B cell (primary cell): ENCODE measurements around the gene CASTOR2. TPM values are rescaled to one million over a fixed set of nuclear protein-coding genes. Genes with fewer than 3 reads are reported as not detected.

ENCODE experiments used
- ATAC-seq: fragments of 200-7000 bp; cut with Tn5 transposase; one replicate; pipeline ENCODE4 v1.10.0; 2021; ENCODE audit warnings: low read depth, mild to moderate bottlenecking, moderate number of reproducible peaks, moderate library complexity
- CTCF ChIA-PET: fragments of 350-600 bp; sonication (Branson Sonifier 250); formaldehyde crosslinking; loops from one replicate; lab custom pipeline; 2021; ENCODE audit warnings: antibody characterized with exemption, inconsistent platforms; lab: Charles Lee
- POLR2A ChIA-PET: fragments of 350-600 bp; sonication (Branson Sonifier 250); formaldehyde crosslinking; loops from one replicate; lab custom pipeline; 2021; ENCODE audit warnings: antibody characterized with exemption; lab: Charles Lee
- DNase-seq: peaks from one replicate; pipeline ENCODE4 v3.0.0; 2013
- H2AFZ ChIP-seq: 2 replicates; pipeline ENCODE4 v1.6.1; 2012; ENCODE audit warnings: mild to moderate bottlenecking, low read depth, low read length; ENCODE audit not compliant: insufficient read depth, poor library complexity, severe bottlenecking
- H3K27ac ChIP-seq, 2 donors: 1 replicate in 1 of 2; 2 replicates in 1 of 2; pipeline ENCODE4 v1.5.1; 2012 to 2013; ENCODE audit warnings: low read length in 2 of 2, mild to moderate bottlenecking in 2 of 2, moderate library complexity in 1 of 2
- H3K27me3 ChIP-seq, 4 experiments: fragments of 200-600 bp in 1 of 4; sonication (generic) in 1 of 4; replicated peaks in 1 of 4; 1 replicate in 2 of 4; 2 replicates in 2 of 4; pipeline versions ENCODE4 v1.6.1 to v1.7.0; 2013 to 2016; ENCODE audit warnings: low read length in 3 of 4, mild to moderate bottlenecking in 2 of 4, mixed read lengths in 1 of 4, moderate library complexity in 1 of 4; ENCODE audit not compliant: insufficient read depth in 4 of 4, control insufficient read depth in 3 of 4; ENCODE audit errors: control extremely low read depth in 1 of 4
- H3K36me3 ChIP-seq, 2 experiments: replicated peaks in 1 of 2; 1 replicate in 1 of 2; 2 replicates in 1 of 2; pipeline versions ENCODE4 v1.6.1 to v1.7.1; 2013; ENCODE audit warnings: low read length in 1 of 2; ENCODE audit not compliant: insufficient read depth in 2 of 2, control insufficient read depth in 1 of 2; ENCODE audit errors: control extremely low read depth in 1 of 2, extremely low read depth in 1 of 2
- H3K4me1 ChIP-seq, 2 donors: fragments of 200-600 bp in 1 of 2; sonication (generic) in 1 of 2; 1 replicate in 1 of 2; 2 replicates in 1 of 2; pipeline versions ENCODE4 v1.5.1 to v1.6.1; 2013 to 2017; ENCODE audit warnings: low read length in 2 of 2; ENCODE audit not compliant: control insufficient read depth in 2 of 2, insufficient read depth in 2 of 2
- H3K4me2 ChIP-seq: replicated peaks from 2 replicates; pipeline ENCODE3; 2012; ENCODE audit warnings: mild to moderate bottlenecking, low read depth, low read length; ENCODE audit not compliant: poor library complexity, severe bottlenecking
- H3K4me3 ChIP-seq, 5 experiments: fragments of 200-600 bp in 1 of 5; sonication (generic) in 1 of 5; 1 replicate in 3 of 5; 2 replicates in 2 of 5; pipeline versions ENCODE4 v1.5.1 to v1.7.0; 2011 to 2016; ENCODE audit warnings: low read length in 4 of 5, mild to moderate bottlenecking in 4 of 5, low read depth in 2 of 5, control low read depth in 1 of 5, moderate library complexity in 1 of 5; ENCODE audit not compliant: insufficient read depth in 1 of 5; ENCODE audit errors: control extremely low read depth in 1 of 5, extremely low read depth in 1 of 5
- H3K79me2 ChIP-seq: fragments of 200-600 bp; sonication (generic); one replicate; pipeline ENCODE4 v1.6.0; 2016; ENCODE audit warnings: low read length; ENCODE audit not compliant: control insufficient read depth, insufficient read depth
- H3K9ac ChIP-seq: fragments of 200-600 bp; sonication (generic); 2 replicates; pipeline ENCODE4 v1.6.1; 2017; ENCODE audit warnings: mild to moderate bottlenecking, low read length, moderate library complexity
- H3K9me3 ChIP-seq, 3 donors: one replicate each; pipeline versions ENCODE4 v1.6.1 to v1.7.1; 2013; ENCODE audit warnings: low read length in 2 of 3; ENCODE audit not compliant: control insufficient read depth in 2 of 3, insufficient read depth in 1 of 3; ENCODE audit errors: control extremely low read depth in 1 of 3
- H4K20me1 ChIP-seq: 2 replicates; pipeline ENCODE4 v1.6.0; 2012; ENCODE audit warnings: mild to moderate bottlenecking, low read length; ENCODE audit not compliant: insufficient read depth, control insufficient read depth, poor library complexity, severe bottlenecking
- H3K27ac Mint-ChIP-seq: one replicate; pipeline ENCODE4 v1.8.0; 2021; ENCODE audit warnings: mixed read lengths
- H3K27me3 Mint-ChIP-seq: one replicate; pipeline ENCODE4 v1.8.0; 2021; ENCODE audit warnings: mixed read lengths
- H3K4me1 Mint-ChIP-seq: one replicate; pipeline ENCODE4 v1.8.0; 2021; ENCODE audit warnings: mixed read lengths
- H3K4me3 Mint-ChIP-seq: one replicate; pipeline ENCODE4 v1.8.0; 2021; ENCODE audit warnings: mixed read lengths
- H3K9me3 Mint-ChIP-seq: one replicate; pipeline ENCODE4 v1.8.0; 2022; ENCODE audit warnings: mixed read lengths; ENCODE audit not compliant: insufficient read depth
- EZH2 ChIP-seq: IDR thresholded peaks from 2 replicates; pipeline ENCODE4 v1.6.1; 2012; ENCODE audit warnings: borderline replicate concordance, low read depth, mild to moderate bottlenecking, moderate library complexity, low read length; ENCODE audit not compliant: insufficient read depth, poor library complexity, severe bottlenecking
- WGBS: methylation state at CpG from one replicate; pipeline ENCODE4 v1.1.5; 2013; ENCODE audit warnings: missing lambda C conversion rate; ENCODE audit not compliant: insufficient coverage; 5-methylcytosine and 5-hydroxymethylcytosine counted together
- intact Hi-C: fragments of 100-400 bp; cut with micrococcal nuclease; formaldehyde crosslinking; loops from one replicate; pipeline ENCODE4 v1.10.0; 2022
- polyA plus RNA-seq: library from polyadenylated mRNA; depleted of rRNA; stranded (reverse); fragments of >200 nt; gene quantifications from 2 replicates; pipeline ENCODE4 v1.2.3, GENCODE V29; 2012
- total RNA-seq, 2 donors: library from RNA; stranded (reverse); fragments of 120-200 nt in 1 of 2; gene quantifications; 1 replicate in 1 of 2; 2 replicates in 1 of 2; pipeline versions ENCODE4 v1.2.3 to v1.2.4, GENCODE V29; 2013 to 2022
- TF ChIP-seq, protein P1 (sequence below): fragments of 200-600 bp; IDR thresholded peaks from one replicate; pipeline ENCODE4 v1.8.0; 2022; ENCODE audit warnings: antibody characterized with exemption, mild to moderate bottlenecking

The CASTOR2 gene
- total and polyA plus RNA-seq, 2 donors (not counting 1 experiment from before 2014, with no cell fraction given), result 1.8 to 5.1 TPM

DNA sequence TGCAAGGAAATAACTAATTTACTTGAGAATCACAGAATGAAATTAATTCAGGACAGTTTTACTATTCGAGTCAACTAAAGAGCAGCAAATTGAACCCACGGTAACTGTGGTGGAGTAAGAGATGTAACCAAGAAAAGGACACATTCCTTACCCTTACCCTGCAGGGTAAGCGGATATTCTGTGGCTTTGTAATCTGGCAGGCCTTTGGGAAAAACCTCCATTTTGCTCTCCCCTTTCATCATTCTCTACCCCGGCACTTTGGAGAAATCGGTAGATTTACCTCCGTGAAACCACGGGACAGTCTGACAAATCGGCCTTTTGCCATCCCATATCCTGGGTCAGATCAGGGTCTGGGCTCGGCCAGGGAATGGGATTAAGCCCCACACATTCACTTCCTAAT, 90.7 kb downstream of the CASTOR2 start:
- no peaks in the 10 kb centered on the region for H3K9me3 Mint-ChIP-seq
- ChIA-PET CTCF (no interaction called here), POLR2A (no interaction called here)
- H3K4me3 ChIP-seq, result no peak overlapping the region
- no peak overlapping the region for H3K4me2 ChIP-seq
- no peaks in the 10 kb centered on the region for H3K4me1 Mint-ChIP-seq
- WGBS, result 92% methylated on average over 7 of the region's 9 CpGs
- no peaks in the 10 kb centered on the region for H3K4me1 ChIP-seq
- no peak overlapping the region for H3K9ac ChIP-seq
- H3K27me3 ChIP-seq, result no peaks in the 10 kb centered on the region
- peaks cover 3 to 70% of the 10 kb centered on the region in 2 experiments for H3K36me3 ChIP-seq
- no peaks in the 10 kb centered on the region for H3K79me2 ChIP-seq
- DNase-seq (no peak), ATAC-seq (no peak)
- intact Hi-C loops, result no loop called here
- no peaks in the 10 kb centered on the region for H3K27me3 Mint-ChIP-seq
- TF ChIP-seq, protein P1, sequence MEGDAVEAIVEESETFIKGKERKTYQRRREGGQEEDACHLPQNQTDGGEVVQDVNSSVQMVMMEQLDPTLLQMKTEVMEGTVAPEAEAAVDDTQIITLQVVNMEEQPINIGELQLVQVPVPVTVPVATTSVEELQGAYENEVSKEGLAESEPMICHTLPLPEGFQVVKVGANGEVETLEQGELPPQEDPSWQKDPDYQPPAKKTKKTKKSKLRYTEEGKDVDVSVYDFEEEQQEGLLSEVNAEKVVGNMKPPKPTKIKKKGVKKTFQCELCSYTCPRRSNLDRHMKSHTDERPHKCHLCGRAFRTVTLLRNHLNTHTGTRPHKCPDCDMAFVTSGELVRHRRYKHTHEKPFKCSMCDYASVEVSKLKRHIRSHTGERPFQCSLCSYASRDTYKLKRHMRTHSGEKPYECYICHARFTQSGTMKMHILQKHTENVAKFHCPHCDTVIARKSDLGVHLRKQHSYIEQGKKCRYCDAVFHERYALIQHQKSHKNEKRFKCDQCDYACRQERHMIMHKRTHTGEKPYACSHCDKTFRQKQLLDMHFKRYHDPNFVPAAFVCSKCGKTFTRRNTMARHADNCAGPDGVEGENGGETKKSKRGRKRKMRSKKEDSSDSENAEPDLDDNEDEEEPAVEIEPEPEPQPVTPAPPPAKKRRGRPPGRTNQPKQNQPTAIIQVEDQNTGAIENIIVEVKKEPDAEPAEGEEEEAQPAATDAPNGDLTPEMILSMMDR, result no peak
- no peak for TF ChIP-seq EZH2
- H3K27ac Mint-ChIP-seq, result no peak overlapping the region
- no peaks in the 10 kb centered on the region for H4K20me1 ChIP-seq
- no peak overlapping the region for H3K4me3 Mint-ChIP-seq
- H2AFZ ChIP-seq, result no peak overlapping the region
- no peak overlapping the region for H3K27ac ChIP-seq
- no peaks in the 10 kb centered on the region for H3K9me3 ChIP-seq

DNA sequence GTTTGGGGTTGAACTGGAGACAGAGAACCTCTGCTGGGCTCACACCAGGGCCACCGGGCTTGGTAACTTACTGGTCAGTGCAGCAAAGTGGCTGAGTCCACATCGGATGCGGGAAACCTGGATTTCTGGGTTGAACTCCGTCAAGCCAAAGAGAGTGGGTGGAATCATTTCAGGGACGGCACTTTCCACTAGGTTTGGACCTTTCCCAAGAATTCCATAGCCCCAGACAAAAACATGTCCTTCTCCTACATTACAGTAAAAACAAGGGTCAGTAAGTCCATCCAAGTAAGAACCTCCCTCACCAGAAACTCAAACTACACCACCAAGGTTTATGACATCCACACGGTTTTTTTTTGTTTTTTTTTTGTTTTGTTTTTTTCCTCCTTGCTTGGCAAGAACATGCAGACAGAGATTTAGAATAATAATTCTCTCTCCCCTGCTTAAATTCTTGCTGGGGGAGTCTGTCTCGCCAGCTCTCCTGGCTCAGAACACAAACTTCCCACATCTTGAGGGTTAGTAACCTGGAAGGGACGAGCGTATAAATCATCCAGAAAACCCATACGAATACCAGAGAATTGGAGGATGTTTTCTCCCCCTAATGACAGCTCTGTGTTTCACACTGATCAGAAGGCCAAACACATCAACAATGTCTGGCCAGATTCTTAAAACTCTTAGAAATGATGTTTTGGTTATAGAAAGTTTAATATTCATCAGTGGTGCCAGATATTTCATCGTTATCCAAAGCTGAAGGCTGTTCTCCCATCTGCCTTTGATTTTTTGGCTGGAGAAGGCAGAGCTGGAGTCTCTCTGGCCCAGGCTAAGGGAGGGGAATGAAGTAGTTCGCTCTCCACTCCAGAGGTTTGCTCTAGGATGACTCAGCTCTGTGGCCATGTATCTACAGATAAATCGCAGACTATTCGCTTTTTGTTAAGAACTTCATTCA, 91.6 kb downstream of the CASTOR2 start:
- ATAC-seq (no peak), DNase-seq (no peak)
- Histone ChIP-seq H3K4me2 (no peak overlapping the region), H3K4me3 (no peak overlapping the region), H3K9me3 (no peaks in the 10 kb centered on the region), H3K27me3 (no peaks in the 10 kb centered on the region), H2AFZ (no peak overlapping the region), H3K36me3 (peaks cover 5 to 74% of the 10 kb centered on the region in 2 experiments), H3K9ac (no peak overlapping the region), H4K20me1 (no peaks in the 10 kb centered on the region), H3K27ac (no peak overlapping the region), H3K4me1 (no peaks in the 10 kb centered on the region), H3K79me2 (no peaks in the 10 kb centered on the region)
- WGBS, result 98% methylated on average over 9 of the region's 14 CpGs
- Mint-ChIP-seq H3K4me1 (no peaks in the 10 kb centered on the region), H3K9me3 (no peaks in the 10 kb centered on the region), H3K4me3 (no peak overlapping the region), H3K27ac (no peak overlapping the region), H3K27me3 (no peaks in the 10 kb centered on the region)
- TF ChIP-seq EZH2, result no peak
- TF ChIP-seq, protein P1, result no peak
- ChIA-PET CTCF (interaction anchor here (1.4 kb wide), 1 partner anchor 10 kb away, joined by 5 read pairs; no protein-coding TSS in a partner anchor), POLR2A (no interaction called here)
- intact Hi-C loops, result no loop called here
